ENCODE results near the gene CYP26B1. TPM values are rescaled to one million over a fixed set of nuclear protein-coding genes. Genes with fewer than 3 reads are reported as not detected.

CYP26B1 gene, protein sequence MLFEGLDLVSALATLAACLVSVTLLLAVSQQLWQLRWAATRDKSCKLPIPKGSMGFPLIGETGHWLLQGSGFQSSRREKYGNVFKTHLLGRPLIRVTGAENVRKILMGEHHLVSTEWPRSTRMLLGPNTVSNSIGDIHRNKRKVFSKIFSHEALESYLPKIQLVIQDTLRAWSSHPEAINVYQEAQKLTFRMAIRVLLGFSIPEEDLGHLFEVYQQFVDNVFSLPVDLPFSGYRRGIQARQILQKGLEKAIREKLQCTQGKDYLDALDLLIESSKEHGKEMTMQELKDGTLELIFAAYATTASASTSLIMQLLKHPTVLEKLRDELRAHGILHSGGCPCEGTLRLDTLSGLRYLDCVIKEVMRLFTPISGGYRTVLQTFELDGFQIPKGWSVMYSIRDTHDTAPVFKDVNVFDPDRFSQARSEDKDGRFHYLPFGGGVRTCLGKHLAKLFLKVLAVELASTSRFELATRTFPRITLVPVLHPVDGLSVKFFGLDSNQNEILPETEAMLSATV
- total RNA-seq (2021; fragmentation: NEBNext Ultra II Directional; extraction: Animal tissue kit (Norgen Biotek cat#: 25700)) (0.36 and 0.69 TPM in 2 replicates), polyA plus RNA-seq (2011; rRNA removed) (0.06 and 0.19 TPM in 2 replicates), polyA minus RNA-seq (2011; rRNA and poly(A)+ RNA removed) (0.13 and 0.24 TPM in 2 replicates)
- 0.34 TPM for polyA plus RNA-seq (2011; cell fraction: cytosol; rRNA removed)
- 0.53 TPM for polyA plus RNA-seq (2011; cell fraction: nucleus; rRNA removed)
- 0.08 to 0.77 TPM (median 0.23 TPM) in 4 replicates for polyA plus RNA-seq (2012, experiment 1 of 2)
- 0.08 TPM for polyA plus RNA-seq (2012, experiment 2 of 2)
- 0.12 TPM for polyA plus RNA-seq (2013, experiment 1 of 2)
- 0.09 TPM for polyA plus RNA-seq (2013, experiment 2 of 2)
- polyA minus RNA-seq (2011; cell fraction: cytosol; rRNA and poly(A)+ RNA removed) = not detected
- polyA minus RNA-seq (2011; cell fraction: nucleus; rRNA and poly(A)+ RNA removed) = 0.10 TPM
- long read RNA-seq, experiment 1 = 0 reads
- long read RNA-seq, experiment 2 = 0 reads

DNA sequence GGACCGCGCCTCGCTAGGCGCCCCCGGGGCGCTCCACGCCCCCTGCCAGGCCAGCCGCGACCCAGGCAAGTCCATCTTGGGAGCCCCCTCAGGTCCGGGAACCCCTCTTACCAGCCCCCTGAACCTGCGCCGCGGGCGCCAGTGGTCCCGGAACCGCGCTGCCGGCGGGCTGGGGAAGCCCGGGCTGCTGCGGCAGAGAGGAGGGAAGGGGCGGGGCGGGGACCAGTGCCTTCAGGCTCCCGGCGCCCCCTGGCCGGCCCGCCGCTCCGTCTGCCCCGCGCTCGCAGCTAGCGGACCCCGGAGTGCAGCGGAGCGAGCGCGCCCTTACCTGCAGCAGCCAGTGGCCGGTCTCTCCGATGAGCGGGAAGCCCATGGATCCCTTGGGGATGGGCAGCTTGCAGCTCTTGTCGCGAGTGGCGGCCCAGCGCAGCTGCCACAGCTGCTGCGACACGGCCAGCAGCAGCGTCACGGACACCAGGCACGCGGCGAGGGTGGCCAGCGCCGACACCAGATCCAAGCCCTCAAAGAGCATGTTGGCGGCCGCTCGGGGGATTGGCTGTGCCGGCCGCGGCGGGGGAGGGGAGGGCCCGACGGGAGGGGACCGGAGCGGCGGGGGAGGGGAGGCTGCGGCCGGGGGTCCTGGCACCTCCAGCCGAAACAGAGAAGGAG, at the start of gene CYP26B1:
Gene CYP26B1, minus strand, starts transcription at position 560 of the 669 bp plus-strand sequence. Its CDS starts 28 bp downstream, at position 532.
- Histone ChIP-seq H3K27me3 (replicated peaks in 1 of 4; ENCODE audit: control insufficient read depth in 3 of 4, extremely low read depth in 1 of 4, insufficient read depth in 3 of 4, low read length in 3 of 4) (peaks cover 55 to 88% (median 80%) of the 10 kb centered on the region in 4 experiments), H3K36me3 (ENCODE audit: control insufficient read depth in 2 of 4, insufficient read depth in 4 of 4, low read length in 3 of 4) (no peaks in the 10 kb centered on the region), H3K14ac (ENCODE audit: insufficient read length) (no peak within 1 kb of the TSS), H3K4ac (replicated peaks; ENCODE audit: insufficient read length, low read depth, low read length) (no peak within 1 kb of the TSS), H3K79me2 (ENCODE audit: control insufficient read depth in 1 of 2, insufficient read depth in 2 of 2, low read length in 2 of 2) (no peaks in the 10 kb centered on the region), H2AK5ac (ENCODE audit: low read depth, low read length) (no peak within 1 kb of the TSS), H3K18ac (ENCODE audit: extremely low read depth, low read length) (peak within 1 kb of the TSS; percentile 48; the same call in 1 of the 2 replicates), H3K56ac (replicated peaks; ENCODE audit: insufficient read length, low read depth, low read length) (no peak within 1 kb of the TSS), H2BK20ac (ENCODE audit: low read length) (no peak within 1 kb of the TSS), H4K91ac (replicated peaks; ENCODE audit: insufficient read length, low read length) (no peak within 1 kb of the TSS), H3K79me1 (ENCODE audit: low read depth, low read length) (no peaks in the 10 kb centered on the region), H2AFZ (ENCODE audit: low read length) (no peak within 1 kb of the TSS), H4K20me1 (replicated peaks in 1 of 2; ENCODE audit: control insufficient read depth in 1 of 2, insufficient read depth in 2 of 2, low read length in 2 of 2) (peaks cover 0 to 15% of the 10 kb centered on the region in 2 experiments), H2BK5ac (ENCODE audit: low read depth, low read length) (no peak within 1 kb of the TSS), H2BK12ac (ENCODE audit: low read depth, low read length) (peak within 1 kb of the TSS; percentile 42; the same call in 1 of the 2 replicates), H3K4me1 (replicated peaks in 1 of 4; ENCODE audit: control insufficient read depth in 3 of 4, insufficient read depth in 4 of 4, low read length in 3 of 4) (peaks cover 7 to 45% (median 25%) of the 10 kb centered on the region in 4 experiments), H3K4me3 (ENCODE audit: extremely low read depth in 1 of 4, insufficient read depth in 2 of 4, low read depth in 3 of 4, low read length in 4 of 4) (peak within 1 kb of the TSS; percentile 40 to 68 (median 48)), H2BK120ac (replicated peaks; ENCODE audit: low read depth, low read length) (no peak within 1 kb of the TSS), H3K23ac (ENCODE audit: insufficient read length) (no peak within 1 kb of the TSS), H3K9ac (replicated peaks in 1 of 4; ENCODE audit: extremely low read depth in 1 of 4, low read depth in 3 of 4, low read length in 3 of 4) (no peak within 1 kb of the TSS), H3K4me2 (ENCODE audit: insufficient read depth in 1 of 2, low read depth in 2 of 2, low read length in 2 of 2) (peak within 1 kb of the TSS; percentile 62 to 95), H3K23me2 (ENCODE audit: low read depth, low read length) (peaks cover 32% of the 10 kb centered on the region), H4K8ac (ENCODE audit: extremely low read depth, insufficient read depth, low read length) (0 out of 2 replicates have a peak within 1 kb of the TSS, but pooled peaks have one; percentile 21), H4K5ac (ENCODE audit: insufficient read length, low read depth, low read length) (no peak within 1 kb of the TSS), H3K9me3 (ENCODE audit: insufficient read depth in 2 of 2, low read depth in 1 of 2, low read length in 1 of 2) (no peaks in the 10 kb centered on the region; a peak in 1 of 4 replicates), H3K27ac (ENCODE audit: low read depth, low read length) (no peak within 1 kb of the TSS), H2BK15ac (ENCODE audit: low read length) (0 out of 2 replicates have a peak within 1 kb of the TSS, but pooled peaks have one; percentile 61)
- DNase-seq (ENCODE audit: low read depth in 1 of 2, low spot score in 2 of 2) (peak in 1 of 2 experiments; percentile 75), FAIRE-seq (no peak)
- whole genome bisulfite sequencing, 2 experiments (ENCODE audit: extremely low coverage in 1 of 2, insufficient coverage in 1 of 2, insufficient read length in 1 of 2, insufficient replicate concordance in 2 of 2, low coverage in 1 of 2, low lambda C conversion rate in 2 of 2, missing lambda C conversion rate in 1 of 2) = 2% methylated on average over 14 of the region's 69 CpGs; no CpG with 5 or more reads in 1 of the 2 experiments
- ChIA-PET CTCF (ENCODE audit: partially characterized antibody) (interaction anchor here (0.7 to 7.0 kb wide), 4 partner anchors 13 to 599 kb away, joined by 3 to 115 read pairs (median 3); no protein-coding TSS in a partner anchor), POLR2A (ENCODE audit: partially characterized antibody) (no interaction called here)
- TF ChIP-seq FOSL1 (IDR thresholded peaks at IDR 0.05; ENCODE audit: insufficient read depth, low read depth, low read length) (no peak), POLR2AphosphoS5 (IDR thresholded peaks at IDR 0.05; ENCODE audit: low read depth, low read length) (no peak), KDM1A (IDR thresholded peaks at IDR 0.05; ENCODE audit: borderline replicate concordance, low read length) (0 out of 2 replicates have a peak, but pooled peaks have one; percentile 21), NANOG (IDR thresholded peaks at IDR 0.05; ENCODE audit: insufficient read depth, low read depth, low read length, poor library complexity, severe bottlenecking) (no peak)
- TF ChIP-seq, protein P1, sequence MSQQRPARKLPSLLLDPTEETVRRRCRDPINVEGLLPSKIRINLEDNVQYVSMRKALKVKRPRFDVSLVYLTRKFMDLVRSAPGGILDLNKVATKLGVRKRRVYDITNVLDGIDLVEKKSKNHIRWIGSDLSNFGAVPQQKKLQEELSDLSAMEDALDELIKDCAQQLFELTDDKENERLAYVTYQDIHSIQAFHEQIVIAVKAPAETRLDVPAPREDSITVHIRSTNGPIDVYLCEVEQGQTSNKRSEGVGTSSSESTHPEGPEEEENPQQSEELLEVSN (IDR thresholded peaks at IDR 0.05) = peak; percentile 70

Data from H1 (cell line).